Caco-2 (cell line): ENCODE results near the gene RASL10B. TPM values are rescaled to one million over a fixed set of nuclear protein-coding genes. Genes with fewer than 3 reads are reported as not detected.

Experiments used
- BruUV-seq: library from RNA; stranded (reverse); fragments of 400-500 nt; replicated peaks from 2 replicates; lab custom pipeline; 2021; lab: Mats Ljungman, UMichigan
- CTCF ChIA-PET: fragments of 300-600 bp; sonication (Branson Sonifier 250); formaldehyde crosslinking; loops from one replicate; lab custom pipeline; 2022; ENCODE audit warnings: antibody characterized with exemption; lab: Charles Lee
- POLR2A ChIA-PET: fragments of 300-600 bp; sonication (Branson Sonifier 250); formaldehyde crosslinking; loops from one replicate; lab custom pipeline; 2022; ENCODE audit warnings: antibody characterized with exemption; lab: Charles Lee
- DNase-seq, 2 experiments: peaks; one replicate each; pipeline versions ENCODE4 v3.0.0 to v3.0.0-alpha.2; 2020 to 2022
- H3K27me3 ChIP-seq: replicated peaks from 2 replicates; pipeline ENCODE4 v1.6.0; 2011; ENCODE audit warnings: low read length; ENCODE audit not compliant: control insufficient read depth, insufficient read depth
- H3K36me3 ChIP-seq: 2 replicates; pipeline ENCODE4 v1.5.1; 2011; ENCODE audit warnings: low read length; ENCODE audit not compliant: control insufficient read depth, insufficient read depth
- H3K4me1 ChIP-seq: fragments of 250-450 bp; sonication (Bioruptor Pico); 2 replicates; pipeline ENCODE4 v1.5.1; 2020; ENCODE audit warnings: mild to moderate bottlenecking
- H3K4me3 ChIP-seq: 2 replicates; pipeline ENCODE4 v1.5.1; 2011; ENCODE audit warnings: low read depth, mild to moderate bottlenecking, control low read depth, low read length
- H3K9me3 ChIP-seq: fragments of 250-450 bp; sonication (Bioruptor Pico); 2 replicates; pipeline ENCODE4 v1.5.1; 2020; ENCODE audit warnings: mild to moderate bottlenecking, moderate library complexity
- H3K27ac Mint-ChIP-seq: one replicate; pipeline ENCODE4 v1.8.0; 2022; ENCODE audit warnings: mixed read lengths; ENCODE audit not compliant: unreplicated experiment
- H3K27me3 Mint-ChIP-seq: one replicate; pipeline ENCODE4 v1.8.0; 2022; ENCODE audit warnings: mixed read lengths; ENCODE audit not compliant: insufficient read depth, unreplicated experiment
- H3K36me3 Mint-ChIP-seq: one replicate; pipeline ENCODE4 v1.8.0; 2022; ENCODE audit warnings: mild to moderate bottlenecking, mixed read lengths; ENCODE audit not compliant: insufficient read depth, unreplicated experiment
- H3K4me1 Mint-ChIP-seq: one replicate; pipeline ENCODE4 v1.8.0; 2022; ENCODE audit warnings: low read depth, mixed read lengths; ENCODE audit not compliant: unreplicated experiment
- H3K4me3 Mint-ChIP-seq: one replicate; pipeline ENCODE4 v1.8.0; 2022; ENCODE audit warnings: mild to moderate bottlenecking, moderate library complexity, mixed read lengths; ENCODE audit not compliant: unreplicated experiment
- H3K9me3 Mint-ChIP-seq: one replicate; pipeline ENCODE4 v1.8.0; 2022; ENCODE audit warnings: mixed read lengths; ENCODE audit not compliant: unreplicated experiment
- CTCF ChIP-seq, 2 experiments: fragments of 200-600 bp in 1 of 2; IDR thresholded peaks; 1 replicate in 1 of 2; 2 replicates in 1 of 2; pipeline versions ENCODE4 v1.5.1 to v1.8.0; 2011 to 2022; ENCODE audit warnings: antibody characterized with exemption in 1 of 2, control low read depth in 1 of 2, inconsistent platforms in 1 of 2, low read depth in 1 of 2, low read length in 1 of 2, mild to moderate bottlenecking in 1 of 2, moderate library complexity in 1 of 2; ENCODE audit not compliant: insufficient read depth in 1 of 2, severe bottlenecking in 1 of 2, unreplicated experiment in 1 of 2
- intact Hi-C: fragments of 100-400 bp; cut with micrococcal nuclease; formaldehyde crosslinking; loops from one replicate; pipeline ENCODE4 v1.10.0; 2022; ENCODE audit not compliant: unreplicated experiment
- total RNA-seq: library from RNA; stranded (reverse); gene quantifications from 2 replicates; pipeline ENCODE4 v1.2.3, GENCODE V29; 2022

The RASL10B gene
- total RNA-seq, 1 experiment from 2014 or later: 13.3 TPM

GRCh38 chr17:35765086-35765710 is 33.8 kb downstream of the RASL10B start:
- no peaks in the 10 kb centered on the region for H3K27me3 Mint-ChIP-seq
- intact Hi-C loops: no loop called here
- DNase-seq: no peak
- TF ChIP-seq CTCF (IDR thresholded peaks at IDR 0.05; ENCODE audit: insufficient read depth in 1 of 2, low read depth in 1 of 2, low read length in 1 of 2, severe bottlenecking in 1 of 2, unreplicated experiment in 1 of 2): no peak
- H3K36me3 ChIP-seq: no peaks in the 10 kb centered on the region
- ChIA-PET POLR2A (interaction anchor here (2.0 kb wide), 1 partner anchor 44 kb away, joined by 44 read pairs; the partner anchor contains the start of gene TAF15), CTCF (interaction anchor here (0.6 to 2.4 kb wide), 10 partner anchors 8 to 209 kb away, joined by 3 to 83 read pairs (median 9); partner anchors contain the start of genes MMP28, RASL10B and TAF15)
- H3K4me1 Mint-ChIP-seq: peaks cover 9% of the 10 kb centered on the region
- no TSS peak for BruUV-seq
- peaks cover 15% of the 10 kb centered on the region for H3K4me1 ChIP-seq
- H3K9me3 ChIP-seq: no peaks in the 10 kb centered on the region
- peak overlapping the region; percentile 76 for H3K4me3 Mint-ChIP-seq
- H3K27ac Mint-ChIP-seq: no peak overlapping the region
- peak overlapping the region; percentile 65 for H3K4me3 ChIP-seq
- no peaks in the 10 kb centered on the region for H3K27me3 ChIP-seq
- H3K9me3 Mint-ChIP-seq: peaks cover 6% of the 10 kb centered on the region
- no peaks in the 10 kb centered on the region for H3K36me3 Mint-ChIP-seq

GRCh38 chr17:35765756-35766488 is 34.5 kb downstream of the RASL10B start:
- Mint-ChIP-seq H3K27ac (no peak overlapping the region), H3K4me1 (peaks cover 9% of the 10 kb centered on the region), H3K27me3 (no peaks in the 10 kb centered on the region), H3K36me3 (no peaks in the 10 kb centered on the region), H3K9me3 (peaks cover 6% of the 10 kb centered on the region), H3K4me3 (no peak overlapping the region)
- DNase-seq: no peak
- no peaks in the 10 kb centered on the region for H3K36me3 ChIP-seq
- BruUV-seq: no TSS peak
- POLR2A ChIA-PET: no interaction called here
- no peaks in the 10 kb centered on the region for H3K27me3 ChIP-seq
- no peaks in the 10 kb centered on the region for H3K9me3 ChIP-seq
- intact Hi-C loops: no loop called here
- no peak overlapping the region for H3K4me3 ChIP-seq
- CTCF ChIA-PET: interaction anchor here (1.0 to 1.2 kb wide), 2 partner anchors 23 to 39 kb away, joined by 4 to 6 read pairs; no protein-coding TSS in a partner anchor
- TF ChIP-seq CTCF (IDR thresholded peaks at IDR 0.05; ENCODE audit: insufficient read depth in 1 of 2, low read depth in 1 of 2, low read length in 1 of 2, severe bottlenecking in 1 of 2, unreplicated experiment in 1 of 2): no peak
- H3K4me1 ChIP-seq: peaks cover 15% of the 10 kb centered on the region

GRCh38 chr17:35766489-35766877 is 35.0 kb downstream of the RASL10B start:
- H3K27me3 ChIP-seq: no peaks in the 10 kb centered on the region
- intact Hi-C loops: no loop called here
- no peak for TF ChIP-seq CTCF (IDR thresholded peaks at IDR 0.05; ENCODE audit: insufficient read depth in 1 of 2, low read depth in 1 of 2, low read length in 1 of 2, severe bottlenecking in 1 of 2, unreplicated experiment in 1 of 2)
- peaks cover 13% of the 10 kb centered on the region for H3K4me1 ChIP-seq
- no peaks in the 10 kb centered on the region for H3K36me3 ChIP-seq
- Mint-ChIP-seq H3K36me3 (no peaks in the 10 kb centered on the region), H3K27me3 (no peaks in the 10 kb centered on the region), H3K4me1 (peaks cover 5% of the 10 kb centered on the region), H3K4me3 (no peak overlapping the region), H3K27ac (no peak overlapping the region), H3K9me3 (peaks cover 1% of the 10 kb centered on the region)
- CTCF ChIA-PET: interaction anchor here (0.7 to 1.2 kb wide), 4 partner anchors 22 to 62 kb away, joined by 3 to 8 read pairs (median 5); partner anchors contain the start of gene TAF15
- no TSS peak for BruUV-seq
- POLR2A ChIA-PET: interaction anchor here (1.0 kb wide), 1 partner anchor 42 kb away, joined by 3 read pairs; the partner anchor contains the start of gene TAF15
- no peaks in the 10 kb centered on the region for H3K9me3 ChIP-seq
- no peak overlapping the region for H3K4me3 ChIP-seq
- DNase-seq: no peak
